Measurements from ENCODE around the gene EIF5B.

- TF ChIP-seq, protein P1, sequence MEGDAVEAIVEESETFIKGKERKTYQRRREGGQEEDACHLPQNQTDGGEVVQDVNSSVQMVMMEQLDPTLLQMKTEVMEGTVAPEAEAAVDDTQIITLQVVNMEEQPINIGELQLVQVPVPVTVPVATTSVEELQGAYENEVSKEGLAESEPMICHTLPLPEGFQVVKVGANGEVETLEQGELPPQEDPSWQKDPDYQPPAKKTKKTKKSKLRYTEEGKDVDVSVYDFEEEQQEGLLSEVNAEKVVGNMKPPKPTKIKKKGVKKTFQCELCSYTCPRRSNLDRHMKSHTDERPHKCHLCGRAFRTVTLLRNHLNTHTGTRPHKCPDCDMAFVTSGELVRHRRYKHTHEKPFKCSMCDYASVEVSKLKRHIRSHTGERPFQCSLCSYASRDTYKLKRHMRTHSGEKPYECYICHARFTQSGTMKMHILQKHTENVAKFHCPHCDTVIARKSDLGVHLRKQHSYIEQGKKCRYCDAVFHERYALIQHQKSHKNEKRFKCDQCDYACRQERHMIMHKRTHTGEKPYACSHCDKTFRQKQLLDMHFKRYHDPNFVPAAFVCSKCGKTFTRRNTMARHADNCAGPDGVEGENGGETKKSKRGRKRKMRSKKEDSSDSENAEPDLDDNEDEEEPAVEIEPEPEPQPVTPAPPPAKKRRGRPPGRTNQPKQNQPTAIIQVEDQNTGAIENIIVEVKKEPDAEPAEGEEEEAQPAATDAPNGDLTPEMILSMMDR (IDR thresholded peaks at IDR 0.05; ENCODE audit: low read depth, low read length, poor library complexity, severe bottlenecking): no peak
- no peak for TF ChIP-seq EZH2phosphoT487 (IDR thresholded peaks at IDR 0.05; ENCODE audit: borderline replicate concordance, low read length)
Observed at GRCh38 chr2:99401841-99402240, 64.7 kb downstream of the EIF5B start.
